Measurements from ENCODE around the gene TMEM255B. TPM values are rescaled to one million over a fixed set of nuclear protein-coding genes. Genes with fewer than 3 reads are reported as not detected.

Gene TMEM255B
- polyA plus RNA-seq, 1 donor, result 5.4 TPM

DNA sequence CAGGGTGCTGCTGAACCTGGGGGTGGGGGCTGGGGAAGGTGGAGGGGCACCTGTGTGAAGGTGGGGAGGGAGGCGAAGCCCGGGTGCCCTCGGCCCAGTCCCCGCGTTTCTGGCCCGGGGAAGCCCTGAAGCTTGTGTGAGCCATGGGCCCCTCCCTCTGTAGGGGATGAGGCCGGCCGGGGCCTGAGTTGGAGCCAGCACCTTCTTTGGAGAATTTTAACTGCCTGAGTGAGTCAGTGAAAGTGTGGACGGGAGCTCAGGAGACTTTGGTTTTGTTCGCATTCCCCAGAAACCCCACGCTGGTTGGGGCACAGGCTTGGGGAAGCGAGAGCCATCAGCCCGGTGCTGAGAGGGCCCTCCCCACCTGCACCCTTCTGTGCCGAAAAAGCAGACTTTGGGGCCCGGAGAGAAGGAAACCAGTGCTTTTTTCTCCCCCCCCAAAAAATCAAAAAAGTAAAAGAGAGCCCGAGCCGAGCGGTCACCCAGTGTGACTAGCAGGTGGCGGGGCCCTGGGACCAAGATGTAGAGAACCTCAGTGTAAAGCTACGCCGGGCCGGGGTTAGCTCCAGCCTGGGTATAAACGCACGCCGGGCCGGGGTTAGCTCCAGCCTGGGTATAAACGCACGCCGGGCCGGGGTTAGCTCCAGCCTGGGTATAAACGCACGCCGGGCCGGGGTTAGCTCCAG lies 45.1 kb downstream of the TMEM255B start:
- no peak for DNase-seq

DNA sequence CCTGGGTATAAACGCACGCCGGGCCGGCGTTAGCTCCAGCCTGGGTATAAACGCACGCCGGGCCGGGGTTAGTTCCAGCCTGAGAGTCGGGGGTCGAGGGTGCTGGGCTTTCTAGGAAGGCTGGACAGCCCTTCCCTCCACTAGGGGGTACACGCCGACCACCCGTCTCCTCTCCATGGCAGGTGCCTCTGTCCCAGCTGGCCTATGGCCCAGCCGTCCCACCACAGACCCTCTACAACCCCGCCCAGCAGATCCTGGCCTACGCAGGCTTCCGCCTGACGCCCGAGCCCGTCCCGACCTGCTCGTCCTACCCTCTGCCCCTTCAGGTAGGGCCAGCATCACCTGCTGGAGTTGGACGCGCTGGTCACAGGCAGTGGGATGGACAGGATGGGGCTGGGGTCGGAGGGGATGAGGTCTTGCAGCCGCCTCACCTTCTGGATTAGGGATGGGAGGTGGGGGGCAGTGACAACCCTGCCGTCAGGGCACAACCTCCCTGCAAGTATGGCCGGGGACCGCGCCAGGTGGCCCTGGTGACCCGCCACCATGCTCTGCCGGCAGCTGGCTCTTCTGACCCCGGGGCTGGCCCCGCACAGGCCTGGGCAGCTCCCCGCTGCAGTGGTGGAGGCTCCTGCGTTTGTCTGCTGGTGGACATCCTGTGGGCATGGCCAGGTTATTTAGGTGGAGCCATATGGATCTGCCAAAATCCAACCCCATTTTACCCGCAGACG lies 45.8 kb downstream of the TMEM255B start:
- DNase-seq, result no peak

DNA sequence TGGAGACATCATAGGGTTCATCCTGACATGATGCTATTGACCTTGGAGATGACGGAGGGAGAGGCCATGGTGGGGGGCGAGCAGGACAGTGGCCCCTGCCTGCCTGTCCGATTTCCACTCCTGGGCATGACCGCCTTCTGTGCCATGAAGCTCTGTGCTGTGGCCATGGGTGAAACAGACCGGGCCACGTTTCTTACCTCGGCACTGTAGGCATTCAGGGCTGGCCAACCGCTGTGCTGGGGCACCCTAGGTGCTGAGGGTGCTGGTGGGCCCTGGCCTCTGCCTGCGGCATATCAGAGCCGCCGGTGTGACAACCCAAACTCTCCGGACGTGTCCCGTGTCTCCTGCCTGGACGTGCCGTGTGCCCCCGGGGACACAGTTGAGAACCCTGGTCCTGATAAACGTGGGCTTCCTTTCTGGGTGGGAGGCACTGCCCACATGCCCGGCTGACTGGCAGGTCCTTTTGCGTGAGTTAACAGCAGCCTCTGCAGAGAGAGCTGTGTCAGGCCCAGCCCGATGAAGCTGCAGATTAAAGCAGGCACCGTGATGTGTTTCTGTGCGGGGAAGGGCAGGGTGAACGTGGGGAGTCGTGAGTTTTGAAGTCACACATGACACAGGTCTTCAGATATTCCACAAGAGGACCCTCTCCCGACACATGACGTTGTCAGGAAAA lies 46.5 kb downstream of the TMEM255B start:
- no peak for DNase-seq

DNA sequence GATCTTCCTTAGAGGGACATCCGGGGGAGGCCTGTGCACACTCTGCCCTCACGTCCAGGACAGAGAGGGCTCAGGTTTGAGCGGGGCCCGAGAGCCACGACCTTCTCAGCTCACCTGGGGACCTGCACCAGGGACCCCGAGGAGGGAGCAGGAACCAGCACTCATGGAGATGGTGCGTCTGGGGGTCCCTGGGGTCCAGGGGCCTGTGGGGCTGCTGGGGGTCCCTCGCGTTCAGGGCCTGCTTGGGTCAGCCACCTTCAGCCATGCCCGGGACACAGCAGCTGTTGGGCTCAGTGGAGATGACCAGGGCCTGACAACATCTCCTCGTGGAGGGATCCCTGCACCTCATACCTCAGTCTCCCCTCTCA lies 47.1 kb downstream of the TMEM255B start:
- DNase-seq, result no peak

DNA sequence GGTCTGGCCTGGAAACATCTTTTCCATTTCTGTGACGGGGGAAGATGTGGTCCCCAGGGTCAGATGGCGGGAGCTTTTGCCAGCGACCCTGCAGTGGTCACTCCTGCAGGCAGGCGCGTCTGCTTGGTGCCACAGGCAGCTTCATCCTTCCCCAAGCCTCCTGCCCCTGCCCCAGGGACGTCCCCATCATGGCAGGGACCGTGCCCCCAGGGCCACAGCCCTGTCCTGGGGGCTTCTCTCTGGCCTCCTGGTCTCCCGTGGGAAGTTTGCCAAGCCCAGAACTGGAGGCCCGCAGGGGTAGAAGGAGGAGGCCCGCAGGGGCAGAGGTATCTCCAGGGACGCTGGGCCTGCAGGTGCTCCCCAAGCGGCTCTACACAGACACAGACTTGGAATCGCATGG lies 47.5 kb downstream of the TMEM255B start:
- no peak for DNase-seq

DNA sequence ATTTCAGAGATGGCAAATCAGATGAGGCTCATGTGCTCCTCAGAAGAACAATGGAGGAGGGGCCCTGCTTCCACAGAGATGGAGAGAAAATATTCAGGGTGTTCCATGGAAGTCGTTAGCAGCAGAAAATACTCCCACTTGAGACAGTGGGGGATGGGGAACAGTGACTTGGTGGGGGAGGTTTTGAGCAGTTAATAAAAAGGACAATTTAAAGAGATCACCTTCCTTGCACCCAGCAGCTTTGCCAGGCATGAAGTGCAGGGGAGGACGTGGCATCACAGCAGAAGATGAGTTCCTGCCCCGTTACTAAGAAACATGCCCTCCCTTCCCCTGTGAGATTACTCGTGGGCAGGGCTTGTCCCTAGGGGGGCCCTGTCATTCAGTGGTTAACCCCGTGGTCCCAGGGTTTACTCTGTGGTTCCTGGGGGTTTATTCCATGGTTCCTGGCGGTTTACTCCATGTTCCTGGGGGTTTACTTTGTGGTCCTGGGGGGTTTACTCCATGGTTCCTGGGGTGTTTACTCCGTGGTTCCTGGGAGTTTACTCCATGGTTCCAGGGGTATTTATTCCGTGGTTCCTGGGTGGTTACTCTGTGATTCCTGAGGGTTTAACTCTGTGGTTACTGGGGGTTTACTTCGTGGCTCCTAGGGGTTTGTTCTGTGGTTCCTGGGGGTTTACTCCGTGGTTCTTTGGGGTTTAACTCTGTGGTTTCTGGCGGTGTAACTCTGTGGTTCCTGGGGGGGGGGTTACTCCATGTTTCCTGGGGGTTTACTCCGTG lies 49.2 kb downstream of the TMEM255B start:
- DNase-seq, result no peak

DNA sequence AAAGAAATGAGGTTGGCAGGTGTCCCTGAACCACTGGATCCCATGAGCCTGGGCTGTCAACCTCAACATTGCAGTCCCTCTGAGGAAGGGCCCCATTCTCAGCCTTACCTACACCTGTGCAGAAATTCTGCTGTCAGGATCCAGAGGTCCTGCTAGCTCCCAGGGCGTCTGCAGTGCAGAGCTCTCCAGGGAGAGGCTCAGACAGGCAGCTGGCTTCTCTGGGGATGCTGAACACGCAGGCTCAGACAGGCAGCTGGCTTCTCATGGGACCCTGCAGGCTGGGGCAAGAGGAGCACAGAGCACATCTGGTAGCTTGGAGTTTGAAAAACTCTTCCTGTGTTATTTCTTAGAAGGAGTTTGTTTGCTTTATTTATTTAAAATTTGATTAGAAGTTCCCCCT lies 50.9 kb downstream of the TMEM255B start:
- no peak for DNase-seq

DNA sequence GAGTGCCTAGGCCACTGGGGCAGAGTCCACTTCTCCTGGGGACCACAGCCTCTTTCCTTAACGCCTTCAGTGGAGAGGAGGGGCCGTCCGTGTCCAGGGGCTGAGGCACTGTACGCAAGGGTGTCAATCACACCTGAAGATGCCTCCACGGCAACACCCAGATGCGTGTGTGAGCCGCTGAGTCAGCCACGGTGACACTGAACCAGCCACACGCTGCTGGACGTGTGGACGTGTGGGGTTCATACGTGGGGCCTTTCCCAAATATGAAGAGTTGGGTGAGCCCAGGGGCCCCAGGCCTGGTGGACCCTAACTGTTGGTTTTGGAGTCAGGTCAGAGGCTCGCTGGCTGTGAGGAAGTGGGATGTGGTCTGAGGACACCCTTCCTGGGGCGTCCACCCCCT lies 51.6 kb downstream of the TMEM255B start:
- no peak for DNase-seq

DNA sequence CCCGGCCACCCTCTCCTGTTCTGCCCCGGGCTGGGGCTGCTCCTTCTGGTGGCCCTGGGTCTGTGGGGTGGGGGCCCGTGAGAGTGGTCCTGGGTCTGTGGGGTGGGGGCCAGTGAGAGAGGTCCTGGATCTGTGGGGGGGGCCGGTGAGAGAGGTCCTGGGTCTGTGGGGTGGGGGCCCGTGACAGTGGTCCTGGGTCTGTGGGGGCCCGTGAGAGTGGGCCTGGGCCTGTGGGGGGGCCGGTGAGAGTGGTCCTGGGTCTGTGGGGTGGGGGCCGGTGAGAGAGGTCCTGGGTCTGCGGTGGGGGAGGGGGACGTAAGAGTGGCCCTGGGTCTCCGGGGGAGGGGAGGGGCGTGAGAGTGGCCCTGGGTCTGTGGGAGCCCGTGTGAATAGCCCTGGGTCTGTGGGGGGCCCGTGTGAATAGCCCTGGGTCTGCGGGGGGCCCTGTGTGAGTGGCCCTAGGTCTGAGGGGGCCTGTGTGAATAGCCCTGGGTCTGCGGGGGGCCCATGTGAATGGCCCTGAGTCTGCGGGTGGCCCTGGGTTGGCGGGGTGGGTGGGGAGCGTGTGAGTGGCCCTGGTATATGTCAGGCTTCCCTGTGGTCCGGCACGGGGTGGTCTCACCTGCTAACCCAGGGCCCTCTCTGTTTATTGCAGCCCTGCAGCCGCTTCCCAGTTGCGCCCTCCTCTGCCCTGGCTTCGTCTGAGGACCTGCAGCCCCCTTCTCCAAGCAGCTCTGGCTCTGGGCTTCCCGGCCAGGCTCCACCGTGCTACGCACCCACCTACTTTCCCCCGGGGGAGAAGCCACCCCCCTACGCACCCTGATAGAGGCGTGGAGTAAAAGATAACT lies 52.3 kb downstream of the TMEM255B start:
- DNase-seq, result no peak

DNA sequence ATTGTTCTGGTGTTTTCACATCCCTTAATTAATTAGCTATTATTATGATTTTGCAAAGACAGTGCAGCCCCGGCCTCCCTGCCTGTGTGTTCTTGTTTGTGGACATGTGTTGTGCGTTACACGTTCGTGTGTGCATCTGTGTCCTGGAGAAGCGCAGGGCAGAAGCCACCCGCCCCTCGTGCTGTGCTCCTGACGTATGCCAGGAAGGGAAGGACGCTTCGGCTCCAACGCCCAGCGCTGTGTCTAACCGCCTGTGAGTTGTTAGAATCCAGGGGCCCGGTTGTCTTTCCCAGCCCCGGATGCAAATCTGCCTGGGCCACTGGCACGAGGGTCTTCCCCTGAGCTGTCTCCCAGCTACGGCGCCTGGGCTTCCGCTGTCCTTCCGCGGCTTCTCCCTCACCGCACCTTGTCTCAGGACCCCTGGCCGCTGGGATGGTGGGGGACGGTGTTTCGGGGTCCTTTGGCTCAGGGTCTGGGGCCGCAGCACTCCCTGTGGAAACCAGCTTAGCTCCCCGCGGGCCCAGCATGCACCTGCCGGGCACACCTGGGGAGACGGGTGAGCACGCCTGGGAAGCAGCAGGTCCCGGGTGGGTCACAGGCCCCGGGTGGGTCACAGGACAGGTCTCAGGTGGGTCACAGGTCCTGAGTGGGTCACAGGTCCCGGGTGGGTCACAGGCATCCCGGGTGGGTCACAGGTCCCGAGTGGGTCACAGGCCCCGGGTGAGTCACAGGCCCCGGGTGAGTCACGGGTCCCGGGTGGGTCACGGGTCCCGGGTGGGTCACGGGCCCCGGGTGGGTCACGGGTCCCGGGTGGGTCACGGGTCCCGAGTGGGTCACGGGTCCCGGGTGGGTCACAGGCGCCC lies 53.4 kb downstream of the TMEM255B start:
- no peak for DNase-seq

DNA sequence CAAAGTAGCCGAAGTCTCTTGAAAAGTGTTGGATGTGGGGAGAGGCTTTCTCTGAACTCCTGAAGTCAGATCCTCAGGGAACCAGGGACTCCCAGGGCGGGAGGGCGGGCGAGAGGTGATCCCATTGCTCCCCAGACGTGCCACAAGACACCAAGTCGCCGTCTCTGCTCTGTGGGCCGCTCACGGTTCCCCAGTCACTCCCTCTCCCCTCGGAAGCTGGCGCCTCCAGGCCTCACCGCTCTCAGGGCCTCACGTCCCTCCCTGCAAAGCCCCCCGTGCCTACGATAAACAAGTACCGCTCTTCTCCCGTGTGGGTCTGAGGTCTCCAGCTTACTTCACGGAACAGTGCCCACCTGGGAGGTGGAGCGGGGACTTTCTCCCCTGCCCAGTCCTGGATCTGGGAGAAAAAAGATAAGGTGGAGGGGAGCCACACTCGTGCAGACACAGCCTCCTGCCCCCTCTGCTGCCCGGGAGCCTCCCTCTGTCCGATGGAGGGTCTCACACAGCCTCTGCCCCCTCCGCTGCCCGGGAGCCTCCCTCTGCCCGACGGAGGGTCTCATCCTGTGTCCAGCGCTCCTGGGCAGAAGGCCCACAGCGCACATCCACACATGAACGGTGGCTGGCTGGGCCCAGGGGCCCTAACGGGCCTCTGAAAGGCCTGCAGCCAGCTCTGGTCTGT lies 54.2 kb downstream of the TMEM255B start:
- no peak for DNase-seq

DNA sequence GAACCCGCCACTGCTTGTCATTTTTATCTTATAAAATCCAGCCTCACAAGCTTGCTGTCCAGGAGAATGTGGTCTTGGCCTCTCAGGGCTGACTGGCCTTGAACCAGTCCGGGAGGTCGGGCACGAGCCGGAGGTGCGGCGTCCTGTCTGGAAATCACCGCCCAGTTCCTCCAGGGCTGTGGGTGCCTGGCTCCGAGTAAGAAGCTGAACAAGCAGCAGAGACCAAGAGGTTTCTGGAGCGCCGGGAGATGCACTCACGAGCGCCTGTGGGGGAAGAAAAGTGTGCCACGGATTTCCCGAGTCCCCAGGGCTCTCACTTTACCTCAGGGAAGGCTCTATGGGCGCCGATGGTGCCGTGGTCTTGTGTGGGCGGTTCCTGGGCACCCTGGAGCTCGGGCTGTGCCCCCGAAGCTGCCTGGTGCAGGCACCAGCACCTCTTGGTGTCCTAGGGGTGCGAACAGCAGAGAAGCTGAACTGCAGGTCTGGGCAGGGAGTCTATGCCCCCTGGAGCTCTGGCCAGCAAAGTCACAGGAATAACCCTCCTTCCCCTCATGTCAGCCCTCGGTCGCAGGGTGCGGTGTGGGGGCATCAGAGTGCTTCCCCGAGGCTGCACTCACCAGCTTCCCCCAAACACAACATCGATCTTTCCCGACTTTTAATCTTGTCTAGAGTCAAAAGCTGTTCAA lies 54.9 kb downstream of the TMEM255B start:
- no peak for DNase-seq

DNA sequence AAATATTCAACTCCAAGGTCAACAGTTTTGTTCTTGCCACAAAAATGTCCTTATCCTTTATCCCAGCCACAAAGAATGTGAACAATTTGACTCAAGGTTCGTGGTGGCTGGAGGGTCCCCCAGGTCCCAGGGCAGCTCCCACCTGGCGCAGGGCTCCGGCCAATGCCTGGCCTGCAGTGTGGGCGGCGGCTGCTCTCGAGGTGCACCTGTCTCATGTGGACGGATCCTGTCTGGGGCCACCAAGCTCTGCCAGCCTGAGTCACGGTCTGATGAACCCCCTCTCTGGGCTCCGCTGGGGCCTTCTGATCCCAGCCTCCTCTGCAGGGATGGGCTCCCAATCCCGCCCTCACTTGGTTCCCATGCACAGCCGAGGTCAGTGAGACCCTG lies 55.4 kb downstream of the TMEM255B start:
- DNase-seq, result no peak

DNA sequence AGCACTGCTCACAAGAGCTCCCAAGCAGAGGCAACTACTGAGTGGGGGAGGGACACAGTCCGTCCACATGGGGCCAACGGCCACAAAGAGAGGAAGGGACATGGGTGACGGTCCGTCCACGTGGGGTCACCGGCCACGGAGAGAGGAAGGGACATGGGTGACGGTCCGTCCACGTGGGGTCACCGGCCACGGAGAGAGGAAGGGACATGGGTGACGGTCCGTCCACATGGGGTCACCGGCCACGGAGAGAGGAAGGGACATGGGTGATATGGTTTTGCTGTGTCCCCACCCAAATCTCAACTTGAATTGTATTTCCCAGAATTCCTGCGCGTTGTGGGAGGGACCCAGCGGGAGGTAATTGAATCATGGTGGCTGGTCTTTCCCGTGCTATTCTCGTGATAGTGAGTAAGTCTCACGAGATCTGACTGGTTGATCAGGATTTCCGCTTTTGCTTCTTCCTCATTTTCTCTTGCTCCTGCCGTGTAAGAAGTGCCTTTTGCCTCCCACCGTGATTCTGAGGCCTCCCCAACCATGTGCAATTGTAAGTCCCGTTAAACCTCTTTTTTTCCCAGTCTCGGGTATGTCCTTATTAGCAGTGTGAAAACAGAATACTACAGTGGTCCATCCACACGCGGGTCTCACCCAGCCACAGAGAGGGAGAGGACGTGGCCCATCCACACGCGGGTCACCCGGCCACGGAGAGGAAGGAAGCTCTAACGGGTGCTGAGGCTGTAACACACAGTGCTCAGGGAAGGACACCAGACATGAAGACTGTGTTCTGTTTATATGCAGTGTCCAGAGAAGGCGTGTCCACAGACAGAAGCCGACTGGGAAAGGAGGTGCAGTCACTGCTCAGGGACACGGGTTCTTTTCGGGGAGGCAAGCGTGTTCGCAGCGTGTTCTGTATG lies 56.4 kb downstream of the TMEM255B start:
- DNase-seq, result no peak

DNA sequence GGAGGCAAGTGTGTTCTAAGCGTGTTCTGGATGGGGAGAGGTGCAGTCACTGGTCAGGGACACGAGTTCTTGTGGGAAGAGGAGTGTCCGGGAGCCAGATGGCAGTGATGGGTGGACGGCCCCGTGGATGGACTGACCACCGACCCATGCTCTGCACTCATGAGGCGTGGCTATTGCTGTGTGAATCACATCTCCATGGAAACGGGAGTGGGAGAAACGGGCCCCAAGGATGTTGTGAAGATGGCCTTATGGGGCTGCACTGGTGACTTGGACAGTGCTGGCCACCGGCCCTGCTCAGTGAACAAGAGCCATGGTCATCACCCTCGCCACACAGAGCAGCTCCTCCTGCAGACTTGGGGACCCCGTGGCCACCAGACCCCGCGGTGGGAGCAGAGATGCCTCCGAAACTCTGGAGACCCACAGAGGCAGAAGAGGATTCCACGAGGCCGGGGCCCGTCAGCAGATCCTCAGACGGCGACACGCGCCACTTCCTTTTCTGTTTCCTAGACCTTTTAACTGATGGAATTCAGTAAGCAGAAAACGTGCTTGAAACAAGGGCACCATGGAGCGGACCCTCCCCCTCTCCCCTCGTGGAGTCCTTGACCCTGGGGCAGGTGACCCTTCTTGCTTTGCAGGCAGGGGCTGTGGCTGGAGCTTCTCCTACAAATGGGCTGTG lies 57.4 kb downstream of the TMEM255B start:
- DNase-seq, result no peak

DNA sequence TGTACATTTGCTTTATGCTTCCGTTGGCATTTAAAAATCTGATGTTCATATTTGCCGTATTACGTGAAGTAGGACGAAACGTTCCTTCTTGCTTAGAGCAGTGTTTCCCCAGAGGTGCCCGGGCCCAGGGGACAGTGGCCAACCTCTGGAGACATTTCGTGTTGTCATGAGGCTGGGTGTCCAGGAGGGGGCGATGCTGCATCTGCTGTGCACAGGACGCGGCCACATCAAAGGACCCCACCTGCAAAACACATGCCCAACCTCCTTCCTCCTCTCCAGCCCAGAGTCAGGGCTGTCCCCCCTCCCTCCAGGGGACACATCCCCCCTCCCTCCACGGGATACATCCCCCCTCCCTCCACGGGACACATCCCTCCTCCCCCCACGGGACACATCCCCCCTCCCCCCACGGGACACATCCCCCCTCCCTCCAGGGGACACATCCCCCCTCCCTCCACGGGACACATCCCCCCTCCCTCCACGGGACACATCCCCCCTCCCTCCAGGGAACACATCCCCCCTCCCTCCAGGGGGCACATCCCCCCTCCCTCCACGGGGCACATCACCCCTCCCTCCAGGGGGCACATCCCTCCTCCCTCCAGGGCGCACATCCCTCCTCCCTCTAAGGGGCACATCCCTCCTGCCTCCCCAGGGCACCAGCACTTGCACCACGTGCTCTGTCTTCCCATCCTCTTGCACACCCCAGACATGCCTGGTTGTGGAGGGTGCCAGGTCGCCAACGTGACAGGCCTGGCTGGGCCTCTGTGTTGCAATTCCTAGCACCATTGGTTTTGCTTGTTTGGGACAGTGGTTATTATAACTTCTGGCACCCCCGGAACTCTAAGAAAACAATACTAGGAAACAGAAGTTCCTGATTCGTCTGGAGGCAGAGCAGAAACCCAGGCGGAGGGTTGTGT lies 58.2 kb downstream of the TMEM255B start:
- DNase-seq, result peak; percentile 71
